Measurements from ENCODE around the gene SLC15A4. TPM values are rescaled to one million over a fixed set of nuclear protein-coding genes. Genes with fewer than 3 reads are reported as not detected.
A peak's percentile ranks its signal among the peaks of the same experiment; 100 is the strongest.

Gene SLC15A4
- polyA plus RNA-seq, 1 donor from 2014 or later = 13.8 TPM

GRCh38 chr12:128796439-128797118, 27.2 kb downstream of the SLC15A4 start:
- H3K36me3 Mint-ChIP-seq = peaks cover 14% of the 10 kb centered on the region
- no peaks in the 10 kb centered on the region for H3K27me3 Mint-ChIP-seq
- H3K4me1 Mint-ChIP-seq = peaks cover 67 to 78% (median 75%) of the 10 kb centered on the region in 3 donors
- peaks cover 0 to 2% (median 0%) of the 10 kb centered on the region in 3 donors for H3K9me3 Mint-ChIP-seq
- peak overlapping the region; percentile 55 to 92 (median 80) for H3K4me3 Mint-ChIP-seq
- peak overlapping the region; percentile 88 to 94 (median 94) for H3K27ac Mint-ChIP-seq

GRCh38 chr12:128795530-128796361, 28.0 kb downstream of the SLC15A4 start:
- peaks cover 72 to 78% (median 78%) of the 10 kb centered on the region in 3 donors for H3K4me1 Mint-ChIP-seq

GRCh38 chr12:128794661-128795529, 28.9 kb downstream of the SLC15A4 start:
- Mint-ChIP-seq H3K36me3 (peaks cover 14% of the 10 kb centered on the region), H3K27me3 (no peaks in the 10 kb centered on the region), H3K9me3 (peaks cover 0 to 2% (median 0%) of the 10 kb centered on the region in 3 donors), H3K4me3 (peak overlapping the region; percentile 63 to 92 (median 80)), H3K4me1 (peaks cover 79 to 87% (median 79%) of the 10 kb centered on the region in 3 donors), H3K27ac (peak overlapping the region; percentile 88 to 94 (median 94))

More at GRCh38 chr12:128795530-128796361, 28.0 kb downstream of the SLC15A4 start:
- Mint-ChIP-seq H3K9me3 (peaks cover 0 to 2% (median 0%) of the 10 kb centered on the region in 3 donors), H3K27me3 (no peaks in the 10 kb centered on the region), H3K4me3 (peak overlapping the region; percentile 63 to 92 (median 80)), H3K36me3 (peaks cover 14% of the 10 kb centered on the region), H3K27ac (peak overlapping the region; percentile 88 to 94 (median 94))

- Mint-ChIP-seq H3K4me1 (peaks cover 78 to 86% (median 79%) of the 10 kb centered on the region in 3 donors), H3K4me3 (peak overlapping the region in 3 of 4 donors; percentile 65 to 92 (median 79)), H3K9me3 (peaks cover 0 to 2% (median 0%) of the 10 kb centered on the region in 3 donors), H3K27ac (peak overlapping the region; percentile 88 to 94 (median 94)), H3K27me3 (peaks cover 2% of the 10 kb centered on the region), H3K36me3 (peaks cover 18% of the 10 kb centered on the region)
Measured at GRCh38 chr12:128793701-128794100, 30.1 kb downstream of the SLC15A4 start.

GRCh38 chr12:128792881-128793280, 30.9 kb downstream of the SLC15A4 start:
- H3K4me3 Mint-ChIP-seq = peak overlapping the region in 1 of 4 donors; percentile 45
- H3K27ac Mint-ChIP-seq = peak overlapping the region; percentile 31 to 93 (median 80)
- H3K4me1 Mint-ChIP-seq = peaks cover 69 to 79% (median 78%) of the 10 kb centered on the region in 3 donors

GRCh38 chr12:128792398-128792797, 31.4 kb downstream of the SLC15A4 start:
- peak overlapping the region in 2 of 4 donors; percentile 67 to 75 for H3K4me3 Mint-ChIP-seq
- peaks cover 0 to 2% (median 0%) of the 10 kb centered on the region in 3 donors for H3K9me3 Mint-ChIP-seq
- peaks cover 2% of the 10 kb centered on the region for H3K27me3 Mint-ChIP-seq
- peaks cover 64 to 74% (median 73%) of the 10 kb centered on the region in 3 donors for H3K4me1 Mint-ChIP-seq
- H3K36me3 Mint-ChIP-seq = peaks cover 10% of the 10 kb centered on the region
- H3K27ac Mint-ChIP-seq = peak overlapping the region; percentile 93 to 97 (median 94)

More at GRCh38 chr12:128792881-128793280, 30.9 kb downstream of the SLC15A4 start:
- peaks cover 0 to 2% (median 0%) of the 10 kb centered on the region in 3 donors for H3K9me3 Mint-ChIP-seq
- H3K27me3 Mint-ChIP-seq = peaks cover 2% of the 10 kb centered on the region
- H3K36me3 Mint-ChIP-seq = peaks cover 14% of the 10 kb centered on the region

- Mint-ChIP-seq H3K9me3 (peaks cover 0 to 2% (median 0%) of the 10 kb centered on the region in 3 donors), H3K27ac (peak overlapping the region; percentile 93 to 97 (median 94)), H3K36me3 (peaks cover 9% of the 10 kb centered on the region), H3K27me3 (peaks cover 2% of the 10 kb centered on the region), H3K4me1 (peaks cover 57 to 67% (median 65%) of the 10 kb centered on the region in 3 donors), H3K4me3 (peak overlapping the region in 3 of 4 donors; percentile 36 to 85 (median 77))
Measured at GRCh38 chr12:128791395-128792322, 32.1 kb downstream of the SLC15A4 start.

- Mint-ChIP-seq H3K4me3 (peak overlapping the region in 2 of 4 donors; percentile 36 to 77), H3K27ac (peak overlapping the region; percentile 93 to 97 (median 94))
Measured at GRCh38 chr12:128790653-128791373, 32.9 kb downstream of the SLC15A4 start.

GRCh38 chr12:128790221-128790620, 33.5 kb downstream of the SLC15A4 start:
- H3K27ac Mint-ChIP-seq = peak overlapping the region; percentile 10 to 93 (median 84)
- H3K4me1 Mint-ChIP-seq = peaks cover 44 to 55% (median 52%) of the 10 kb centered on the region in 3 donors
- peaks cover 0 to 2% (median 0%) of the 10 kb centered on the region in 3 donors for H3K9me3 Mint-ChIP-seq
- peak overlapping the region in 3 of 4 donors; percentile 33 to 90 (median 36) for H3K4me3 Mint-ChIP-seq
- peaks cover 9% of the 10 kb centered on the region for H3K36me3 Mint-ChIP-seq
- peaks cover 2% of the 10 kb centered on the region for H3K27me3 Mint-ChIP-seq

More at GRCh38 chr12:128790653-128791373, 32.9 kb downstream of the SLC15A4 start:
- Mint-ChIP-seq H3K27me3 (peaks cover 2% of the 10 kb centered on the region), H3K9me3 (peaks cover 0 to 2% (median 0%) of the 10 kb centered on the region in 3 donors), H3K36me3 (peaks cover 9% of the 10 kb centered on the region), H3K4me1 (peaks cover 49 to 61% (median 57%) of the 10 kb centered on the region in 3 donors)

- Mint-ChIP-seq H3K9me3 (peaks cover 0 to 2% (median 0%) of the 10 kb centered on the region in 3 donors), H3K4me1 (peaks cover 37 to 47% (median 45%) of the 10 kb centered on the region in 3 donors), H3K27me3 (peaks cover 2% of the 10 kb centered on the region), H3K27ac (peak overlapping the region; percentile 7 to 93 (median 88)), H3K4me3 (peak overlapping the region; percentile 41 to 90 (median 74)), H3K36me3 (peaks cover 9% of the 10 kb centered on the region)
Measured at GRCh38 chr12:128789356-128789929, 34.3 kb downstream of the SLC15A4 start.

- peaks cover 35 to 40% (median 38%) of the 10 kb centered on the region in 3 donors for H3K4me1 Mint-ChIP-seq
- H3K27me3 Mint-ChIP-seq = peaks cover 2% of the 10 kb centered on the region
- H3K9me3 Mint-ChIP-seq = peaks cover 0 to 2% (median 0%) of the 10 kb centered on the region in 3 donors
- H3K4me3 Mint-ChIP-seq = peak overlapping the region in 1 of 4 donors; percentile 39
- H3K36me3 Mint-ChIP-seq = peaks cover 4% of the 10 kb centered on the region
- no peak overlapping the region for H3K27ac Mint-ChIP-seq
Measured at GRCh38 chr12:128787827-128788226, 35.9 kb downstream of the SLC15A4 start.

GRCh38 chr12:128786741-128787391, 36.9 kb downstream of the SLC15A4 start:
- H3K36me3 Mint-ChIP-seq = peaks cover 4% of the 10 kb centered on the region
- H3K27me3 Mint-ChIP-seq = peaks cover 2% of the 10 kb centered on the region
- peaks cover 0 to under 1% (median 0%) of the 10 kb centered on the region in 3 donors for H3K9me3 Mint-ChIP-seq
- peaks cover 33 to 36% (median 35%) of the 10 kb centered on the region in 3 donors for H3K4me1 Mint-ChIP-seq
- no peak overlapping the region for H3K4me3 Mint-ChIP-seq
- peak overlapping the region in 1 of 3 donors; percentile 50 for H3K27ac Mint-ChIP-seq

Data from IgD-negative memory B cell (primary cell).